ENCODE data around the gene KANTR.

Gene KANTR

DNA sequence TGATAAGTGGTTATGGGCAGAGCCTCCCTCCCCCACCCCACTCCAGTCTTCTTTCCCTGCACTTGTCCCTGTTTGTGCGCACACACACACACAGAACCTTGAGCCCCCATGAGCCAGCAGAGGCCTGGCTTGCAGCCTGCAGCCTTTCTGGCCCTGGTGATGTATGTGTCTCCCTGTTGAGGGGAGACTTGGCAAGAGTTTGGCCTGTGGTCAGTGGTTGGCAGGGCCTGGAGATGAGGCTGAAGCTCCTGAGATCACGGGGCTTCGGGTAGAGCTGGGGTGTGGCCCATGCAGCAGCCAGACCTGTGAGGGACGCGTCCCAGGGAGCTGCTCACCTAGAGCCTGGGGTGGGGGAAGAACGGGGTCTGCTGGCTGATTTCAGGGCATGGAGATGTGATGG lies 43.1 kb upstream of the KANTR start:
- H3K27me3 ChIP-seq: no peaks in the 10 kb centered on the region
- DNase-seq: no peak
- no peak overlapping the region for H3K4me3 ChIP-seq (ENCODE audit: low read depth, low read length)
- no peaks in the 10 kb centered on the region for H3K36me3 ChIP-seq
- 0 out of 2 replicates have a peak, but pooled peaks cover 6% of the 10 kb centered on the region for H3K4me1 ChIP-seq
- no peak for TF ChIP-seq CTCF (IDR thresholded peaks at IDR 0.05; ENCODE audit: low read depth, low read length)
- H3K9me3 ChIP-seq: no peaks in the 10 kb centered on the region

- no peak for TF ChIP-seq CTCF (IDR thresholded peaks at IDR 0.05; ENCODE audit: low read depth, low read length)
- no peak for DNase-seq
- Histone ChIP-seq H3K36me3 (no peaks in the 10 kb centered on the region), H3K4me1 (no peaks in the 10 kb centered on the region), H3K9me3 (no peaks in the 10 kb centered on the region), H3K4me3 (ENCODE audit: low read depth, low read length) (no peak overlapping the region), H3K27me3 (no peaks in the 10 kb centered on the region)
Measured at GRCh38 chrX:53055244-53055849, 38.6 kb upstream of the KANTR start.

DNA sequence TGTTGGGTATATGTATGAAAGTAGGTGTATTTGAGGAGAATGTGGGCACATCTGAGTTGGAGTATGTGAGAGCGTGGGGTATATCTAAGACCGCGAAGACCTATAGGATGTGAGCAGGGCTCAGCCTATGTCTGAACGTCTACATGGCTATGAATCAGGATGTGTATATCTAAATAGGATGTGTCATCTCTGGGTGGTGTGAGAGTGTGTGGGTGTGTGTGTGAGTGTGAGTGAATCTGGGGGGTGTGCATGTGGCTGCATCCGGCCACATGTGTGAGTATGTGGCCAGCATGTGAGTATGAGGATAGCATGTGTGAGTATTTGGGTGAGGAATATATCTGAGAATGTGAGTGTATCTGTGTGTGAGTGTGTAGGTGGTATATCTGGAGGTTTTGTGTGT lies 37.6 kb upstream of the KANTR start:
- H3K9me3 ChIP-seq: no peaks in the 10 kb centered on the region

DNA sequence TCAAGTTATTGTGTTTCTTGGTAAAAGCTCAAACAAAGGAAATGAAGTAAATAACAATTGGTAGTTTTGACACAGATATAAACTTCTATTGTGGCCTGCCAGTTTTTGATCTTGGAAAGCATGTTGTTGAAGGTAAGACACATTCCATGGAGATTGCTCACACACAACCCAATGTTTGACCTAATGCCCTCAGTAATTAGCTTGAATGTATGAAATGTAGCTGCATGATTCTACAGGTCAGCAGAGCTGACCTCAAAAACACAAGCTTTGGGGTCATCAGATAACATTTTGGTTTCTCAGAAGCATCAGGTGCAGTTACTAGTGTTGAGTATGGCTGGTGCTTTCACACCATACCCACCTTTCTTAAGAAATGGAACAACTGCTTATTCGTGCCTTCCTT lies 28.8 kb upstream of the KANTR start:
- Histone ChIP-seq H3K4me1 (no peaks in the 10 kb centered on the region), H3K27me3 (no peaks in the 10 kb centered on the region), H3K4me3 (ENCODE audit: low read depth, low read length) (no peak overlapping the region), H3K36me3 (no peaks in the 10 kb centered on the region), H3K9me3 (no peaks in the 10 kb centered on the region)
- DNase-seq: no peak
- TF ChIP-seq CTCF (IDR thresholded peaks at IDR 0.05; ENCODE audit: low read depth, low read length): no peak

More for the DNA sequence above, 37.6 kb upstream of the KANTR start:
- DNase-seq: no peak
- TF ChIP-seq CTCF (IDR thresholded peaks at IDR 0.05; ENCODE audit: low read depth, low read length): no peak
- no peaks in the 10 kb centered on the region for H3K27me3 ChIP-seq
- no peak overlapping the region for H3K4me3 ChIP-seq (ENCODE audit: low read depth, low read length)
- no peaks in the 10 kb centered on the region for H3K4me1 ChIP-seq
- H3K36me3 ChIP-seq: no peaks in the 10 kb centered on the region

- DNase-seq: no peak
- Histone ChIP-seq H3K4me3 (ENCODE audit: low read depth, low read length) (no peak overlapping the region), H3K36me3 (no peaks in the 10 kb centered on the region), H3K27me3 (no peaks in the 10 kb centered on the region), H3K9me3 (no peaks in the 10 kb centered on the region), H3K4me1 (peaks cover 5% of the 10 kb centered on the region; the same call in 1 of the 2 replicates)
- TF ChIP-seq CTCF (IDR thresholded peaks at IDR 0.05; ENCODE audit: low read depth, low read length): no peak
Measured at GRCh38 chrX:53071064-53071463, 22.9 kb upstream of the KANTR start.

- peak; percentile 65 for DNase-seq
- peak; percentile 68 for TF ChIP-seq CTCF (IDR thresholded peaks at IDR 0.05; ENCODE audit: low read depth, low read length)
- Histone ChIP-seq H3K9me3 (no peaks in the 10 kb centered on the region), H3K36me3 (no peaks in the 10 kb centered on the region), H3K27me3 (no peaks in the 10 kb centered on the region), H3K4me3 (ENCODE audit: low read depth, low read length) (peak overlapping the region; percentile 62), H3K4me1 (peaks cover 5% of the 10 kb centered on the region; the same call in 1 of the 2 replicates)
Measured at GRCh38 chrX:53071604-53072417, 22.1 kb upstream of the KANTR start.

Measured in BE2C (cell line).